HG03045 (cell line): ENCODE results near the gene OSM.
"Not testable (repeated sequence)": the region's sequence is repeated elsewhere in the genome, so short reads cannot be mapped to it uniquely, and the experiment has no call there.

ENCODE experiments used
- ATAC-seq: cut with Tn5 transposase; IDR thresholded peaks from one replicate; pipeline ENCODE4 v1.9.1; 2021; ENCODE audit warnings: mild to moderate bottlenecking, moderate library complexity; ENCODE audit not compliant: unreplicated experiment

Gene OSM

GRCh38 chr22:30245985-30246813 is 20.5 kb downstream of the OSM start, which contains the start of gene LIF:
Gene LIF, minus strand, starts transcription at chr22:30246759. Its CDS starts 64 bp downstream, at chr22:30246695.
- no peak for ATAC-seq

GRCh38 chr22:30245181-30245984 is 21.3 kb downstream of the OSM start:
- ATAC-seq: no peak

GRCh38 chr22:30244641-30245040 is 22.0 kb downstream of the OSM start:
- no peak for ATAC-seq

- ATAC-seq: no peak
These were observed 22.6 kb downstream of the OSM start for GRCh38 chr22:30244066-30244465.

- ATAC-seq: no peak
These were observed 23.0 kb downstream of the OSM start for GRCh38 chr22:30243661-30244060.

GRCh38 chr22:30241576-30242371 is 24.9 kb downstream of the OSM start:
- ATAC-seq: no peak

GRCh38 chr22:30240541-30241417 is 25.9 kb downstream of the OSM start:
- no peak for ATAC-seq

- no peak for ATAC-seq
These were observed 26.9 kb downstream of the OSM start for GRCh38 chr22:30239488-30240405.

GRCh38 chr22:30238661-30239487 is 27.8 kb downstream of the OSM start:
- ATAC-seq: no peak

GRCh38 chr22:30238136-30238535 is 28.5 kb downstream of the OSM start:
- ATAC-seq: no peak

- no peak for ATAC-seq
These were observed 29.8 kb downstream of the OSM start for GRCh38 chr22:30236875-30237274.

GRCh38 chr22:30235687-30236170 is 30.9 kb downstream of the OSM start:
- no peak for ATAC-seq

- ATAC-seq: no peak
These were observed 31.7 kb downstream of the OSM start for GRCh38 chr22:30234786-30235470.

- not testable (repeated sequence) for ATAC-seq
These were observed 32.3 kb downstream of the OSM start for GRCh38 chr22:30234325-30234724.

- ATAC-seq: no peak
These were observed 33.1 kb downstream of the OSM start for GRCh38 chr22:30233582-30233981.

- no peak for ATAC-seq
These were observed 33.9 kb downstream of the OSM start for GRCh38 chr22:30232716-30233218.

- no peak for ATAC-seq
These were observed 35.7 kb downstream of the OSM start for GRCh38 chr22:30230787-30231461.
